Ascending aorta (tissue), 2 donors: ENCODE measurements around the gene TOPAZ1. TPM values are rescaled to one million over a fixed set of nuclear protein-coding genes. Genes with fewer than 3 reads are reported as not detected.

Experiments used
- DNase-seq, 2 donors: peaks; one replicate each; pipeline ENCODE4 v3.0.0-alpha.2; 2019; ENCODE audit warnings: low spot score in 2 of 2
- H3K27ac ChIP-seq, 2 donors: fragments of 200-600 bp; sonication (generic); one replicate each; pipeline ENCODE4 v1.5.1; 2016 to 2017; ENCODE audit warnings: mild to moderate bottlenecking in 1 of 2
- H3K27me3 ChIP-seq: fragments of 200-600 bp; sonication (generic); one replicate; pipeline ENCODE4 v1.5.1; 2017
- H3K36me3 ChIP-seq, 2 donors: fragments of 200-600 bp; sonication (generic); one replicate each; pipeline ENCODE4 v1.5.1; 2016
- H3K4me1 ChIP-seq, 2 donors: fragments of 200-600 bp; sonication (generic); one replicate each; pipeline ENCODE4 v1.5.1; 2016 to 2017; ENCODE audit warnings: mild to moderate bottlenecking in 1 of 2
- H3K4me3 ChIP-seq, 2 donors: fragments of 200-600 bp; sonication (generic); one replicate each; pipeline ENCODE4 v1.5.1; 2016 to 2017; ENCODE audit warnings: mild to moderate bottlenecking in 1 of 2
- H3K9me3 ChIP-seq, 2 donors: fragments of 200-600 bp; sonication (generic); one replicate each; pipeline ENCODE4 v1.5.1; 2016
- CTCF ChIP-seq, 3 experiments: fragments of 200-600 bp in 2 of 3; fragments of 450-650 bp in 1 of 3; sonication (generic) in 2 of 3; IDR thresholded peaks; one replicate each; pipeline ENCODE4 v1.5.1; 2016 to 2019; ENCODE audit warnings: antibody characterized with exemption in 3 of 3, mild to moderate bottlenecking in 1 of 3, moderate library complexity in 1 of 3
- intact Hi-C: fragments of 100-400 bp; cut with DNase I; formaldehyde crosslinking; loops from one replicate; pipeline ENCODE4 v1.15.1; 2023
- total RNA-seq: library from RNA; depleted of rRNA; stranded (reverse); fragments of >200 nt; gene quantifications from one replicate; pipeline ENCODE4 v1.1.0, GENCODE V29; 2016

Gene TOPAZ1
- total RNA-seq, 1 donor from 2014 or later, result not detected

DNA sequence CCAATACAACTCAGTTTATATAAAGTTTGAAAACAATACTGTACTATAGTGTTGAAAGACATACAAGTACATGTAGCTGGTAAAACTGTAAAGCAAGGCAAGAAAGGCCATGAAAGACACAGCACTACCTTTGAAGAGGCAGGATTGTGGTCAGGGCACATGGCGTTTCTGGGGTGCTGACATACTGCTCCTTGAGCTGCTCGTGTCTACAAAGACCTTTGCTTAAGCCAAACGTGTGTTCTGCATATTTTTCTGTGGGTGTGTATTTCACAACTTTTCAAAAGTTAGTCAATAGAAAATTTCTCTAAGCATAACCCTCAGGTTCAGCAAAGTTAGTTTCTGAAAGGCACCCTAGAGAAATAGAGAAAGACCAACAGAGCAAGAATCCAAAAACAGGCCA, 14.1 kb upstream of the TOPAZ1 start:
- intact Hi-C loops, result no loop called here
- Histone ChIP-seq H3K9me3 (no peaks in the 10 kb centered on the region), H3K4me1 (no peaks in the 10 kb centered on the region), H3K27ac (no peak overlapping the region), H3K27me3 (no peaks in the 10 kb centered on the region), H3K36me3 (no peaks in the 10 kb centered on the region), H3K4me3 (no peak overlapping the region)
- TF ChIP-seq CTCF (IDR thresholded peaks at IDR 0.05), result no peak
- no peak for DNase-seq

- H3K27ac ChIP-seq, result no peak overlapping the region
- intact Hi-C loops, result no loop called here
- H3K9me3 ChIP-seq, result no peaks in the 10 kb centered on the region
- H3K36me3 ChIP-seq, result no peaks in the 10 kb centered on the region
- H3K27me3 ChIP-seq, result no peaks in the 10 kb centered on the region
- DNase-seq, result no peak
- TF ChIP-seq CTCF (IDR thresholded peaks at IDR 0.05), result no peak
- H3K4me3 ChIP-seq, result no peak overlapping the region
- no peaks in the 10 kb centered on the region for H3K4me1 ChIP-seq
These were observed 12.8 kb upstream of the TOPAZ1 start for GRCh38 chr3:44228900-44229299.

- Histone ChIP-seq H3K4me3 (no peak overlapping the region), H3K36me3 (no peaks in the 10 kb centered on the region), H3K4me1 (no peaks in the 10 kb centered on the region), H3K27me3 (no peaks in the 10 kb centered on the region), H3K9me3 (no peaks in the 10 kb centered on the region), H3K27ac (no peak overlapping the region)
- no peak for TF ChIP-seq CTCF (IDR thresholded peaks at IDR 0.05)
- no peak for DNase-seq
- intact Hi-C loops, result no loop called here
These were observed 9.3 kb upstream of the TOPAZ1 start for GRCh38 chr3:44232407-44232806.

GRCh38 chr3:44234648-44235268, 6.9 kb upstream of the TOPAZ1 start:
- Histone ChIP-seq H3K27me3 (no peaks in the 10 kb centered on the region), H3K9me3 (no peaks in the 10 kb centered on the region), H3K4me3 (no peak overlapping the region), H3K36me3 (no peaks in the 10 kb centered on the region), H3K27ac (no peak overlapping the region), H3K4me1 (no peaks in the 10 kb centered on the region)
- no peak for TF ChIP-seq CTCF (IDR thresholded peaks at IDR 0.05)
- intact Hi-C loops, result no loop called here
- DNase-seq, result no peak

DNA sequence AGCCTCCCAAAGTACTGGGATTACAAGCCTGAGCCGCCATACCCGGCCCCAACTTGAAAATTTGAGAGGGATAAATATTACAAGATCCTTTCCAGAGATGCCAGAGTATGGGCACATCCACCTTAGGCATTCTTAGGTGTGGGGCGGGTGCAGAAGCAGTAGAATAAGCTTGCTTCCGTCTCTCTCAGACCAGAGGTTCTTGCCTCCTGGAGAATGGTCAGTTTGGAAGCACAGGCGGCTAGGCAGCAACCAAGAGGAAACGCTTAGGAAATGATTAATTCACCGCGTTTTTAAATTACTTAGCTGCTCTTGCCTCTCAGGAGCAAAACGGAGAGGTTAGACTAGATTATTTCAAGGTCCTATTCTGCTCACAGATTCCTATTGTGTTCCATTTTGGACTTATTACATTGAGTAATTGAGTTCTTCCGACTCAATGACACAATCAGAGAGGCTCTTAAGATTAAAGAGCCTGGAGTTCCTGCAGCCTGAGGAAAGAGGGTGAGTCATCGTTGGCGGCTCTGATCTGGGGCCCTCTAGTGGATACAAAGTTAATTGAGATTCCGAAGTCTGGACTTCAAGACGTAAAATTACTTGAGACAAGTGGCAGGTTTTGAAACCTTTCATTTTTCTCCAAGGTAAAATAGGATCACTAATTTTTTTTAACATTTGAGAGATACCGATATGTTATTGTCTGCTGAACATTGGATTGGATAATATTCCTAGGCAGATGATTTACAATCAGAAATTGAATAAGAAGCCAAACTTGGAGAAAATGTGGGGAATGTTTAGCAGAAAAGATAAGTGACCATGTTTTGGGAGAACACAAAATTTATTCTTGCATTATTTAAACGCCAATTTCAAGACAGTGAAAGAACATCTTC, 5.8 kb upstream of the TOPAZ1 start:
- DNase-seq, result peak in 1 of 2 donors; percentile 84
- TF ChIP-seq CTCF (IDR thresholded peaks at IDR 0.05), result peak; percentile 38 to 72 (median 65)
- no peak overlapping the region for H3K27ac ChIP-seq
- H3K27me3 ChIP-seq, result no peaks in the 10 kb centered on the region
- no peaks in the 10 kb centered on the region for H3K36me3 ChIP-seq
- intact Hi-C loops, result no loop called here
- no peaks in the 10 kb centered on the region for H3K4me1 ChIP-seq
- no peaks in the 10 kb centered on the region for H3K9me3 ChIP-seq
- H3K4me3 ChIP-seq, result no peak overlapping the region
